H9 (cell line): ENCODE measurements around the gene PADI4. TPM values are rescaled to one million over a fixed set of nuclear protein-coding genes. Genes with fewer than 3 reads are reported as not detected.

ENCODE experiments used
- DNase-seq: peaks from one replicate; pipeline ENCODE4 v3.0.0-alpha.2; 2017
- H2AFZ ChIP-seq: one replicate; pipeline ENCODE4 v1.6.1; 2013; ENCODE audit warnings: mild to moderate bottlenecking, low read length, control low read depth, moderate library complexity
- H2AK5ac ChIP-seq: 2 replicates; pipeline ENCODE4 v1.6.1; 2013; ENCODE audit warnings: low read length, control low read depth, mixed read lengths; ENCODE audit not compliant: insufficient read length
- H2BK120ac ChIP-seq: one replicate; pipeline ENCODE4 v1.6.1; 2013; ENCODE audit warnings: low read depth, mild to moderate bottlenecking, low read length, control low read depth, inconsistent platforms; ENCODE audit not compliant: poor library complexity, severe bottlenecking
- H2BK12ac ChIP-seq: 2 replicates; pipeline ENCODE4 v1.6.1; 2013; ENCODE audit warnings: low read length, control low read depth, mixed read lengths, low read depth; ENCODE audit not compliant: insufficient read length
- H2BK15ac ChIP-seq: 2 replicates; pipeline ENCODE4 v1.6.1; 2013; ENCODE audit warnings: low read depth, low read length, control low read depth
- H2BK20ac ChIP-seq: one replicate; pipeline ENCODE4 v1.6.1; 2013; ENCODE audit warnings: low read depth, mild to moderate bottlenecking, low read length, control low read depth, inconsistent platforms; ENCODE audit not compliant: poor library complexity, severe bottlenecking
- H2BK5ac ChIP-seq: 2 replicates; pipeline ENCODE4 v1.6.1; 2013; ENCODE audit warnings: low read length, control low read depth, mixed read lengths; ENCODE audit not compliant: insufficient read length
- H3K14ac ChIP-seq: 2 replicates; pipeline ENCODE4 v1.6.1; 2013; ENCODE audit warnings: low read length, control low read depth; ENCODE audit not compliant: insufficient read depth
- H3K18ac ChIP-seq: 2 replicates; pipeline ENCODE4 v1.6.1; 2013; ENCODE audit warnings: low read depth, mild to moderate bottlenecking, mixed read lengths, low read length, control low read depth; ENCODE audit not compliant: insufficient read length
- H3K23ac ChIP-seq: 2 replicates; pipeline ENCODE4 v1.6.1; 2013; ENCODE audit warnings: low read length, control low read depth, mixed read lengths, low read depth; ENCODE audit not compliant: insufficient read length
- H3K23me2 ChIP-seq: 2 replicates; pipeline ENCODE4 v1.6.1; 2013; ENCODE audit warnings: low read depth, mild to moderate bottlenecking, mixed read lengths, low read length, control low read depth; ENCODE audit not compliant: insufficient read length, poor library complexity, severe bottlenecking
- H3K27ac ChIP-seq: 2 replicates; pipeline ENCODE4 v1.5.1; 2013; ENCODE audit warnings: low read length, control low read depth, mixed read lengths, low read depth; ENCODE audit not compliant: insufficient read length
- H3K27me3 ChIP-seq: 2 replicates; pipeline ENCODE4 v1.6.1; 2013; ENCODE audit warnings: low read length, control low read depth, inconsistent platforms; ENCODE audit not compliant: insufficient read depth
- H3K4ac ChIP-seq: 2 replicates; pipeline ENCODE4 v1.6.1; 2013; ENCODE audit warnings: low read depth, mild to moderate bottlenecking, control low read depth, inconsistent platforms, low read length, moderate library complexity
- H3K4me1 ChIP-seq: 2 replicates; pipeline ENCODE4 v1.6.1; 2013; ENCODE audit warnings: low read length, control low read depth, inconsistent platforms; ENCODE audit not compliant: insufficient read depth
- H3K4me2 ChIP-seq: 2 replicates; pipeline ENCODE4 v1.6.1; 2013; ENCODE audit warnings: low read length, control low read depth, mixed read lengths; ENCODE audit not compliant: insufficient read length, insufficient read depth
- H3K56ac ChIP-seq: 2 replicates; pipeline ENCODE4 v1.6.1; 2013; ENCODE audit warnings: low read depth, mild to moderate bottlenecking, mixed read lengths, low read length, control low read depth; ENCODE audit not compliant: insufficient read length
- H3K79me1 ChIP-seq: 2 replicates; pipeline ENCODE4 v1.6.1; 2013; ENCODE audit warnings: low read depth, mild to moderate bottlenecking, moderate library complexity, low read length, control low read depth, inconsistent platforms; ENCODE audit not compliant: insufficient read depth, poor library complexity, severe bottlenecking
- H3K79me2 ChIP-seq: 2 replicates; pipeline ENCODE4 v1.6.1; 2013; ENCODE audit warnings: low read length, control low read depth, inconsistent platforms; ENCODE audit not compliant: insufficient read depth
- H3K9ac ChIP-seq: 2 replicates; pipeline ENCODE4 v1.6.1; 2013; ENCODE audit warnings: low read length, control low read depth, mixed read lengths; ENCODE audit not compliant: insufficient read length; ENCODE audit errors: extremely low read depth
- H3K9me3 ChIP-seq: one replicate; pipeline ENCODE4 v1.6.1; 2013; ENCODE audit warnings: low read depth, low read length, inconsistent platforms; ENCODE audit not compliant: control insufficient read depth
- H3T11ph ChIP-seq: one replicate; pipeline ENCODE4 v1.6.1; 2013; ENCODE audit warnings: mild to moderate bottlenecking, low read length, control low read depth, inconsistent platforms
- H4K20me1 ChIP-seq: one replicate; pipeline ENCODE4 v1.6.1; 2013; ENCODE audit not compliant: control insufficient read depth, insufficient read length, insufficient read depth
- H4K5ac ChIP-seq: 2 replicates; pipeline ENCODE4 v1.6.1; 2013; ENCODE audit warnings: low read depth, mild to moderate bottlenecking, mixed read lengths, low read length, control low read depth; ENCODE audit not compliant: insufficient read length
- H4K8ac ChIP-seq: replicated peaks from 2 replicates; pipeline ENCODE4 v1.6.1; 2013; ENCODE audit warnings: low read length, control low read depth, mixed read lengths, low read depth; ENCODE audit not compliant: insufficient read length
- H4K91ac ChIP-seq: 2 replicates; pipeline ENCODE4 v1.6.1; 2013; ENCODE audit warnings: low read depth, mild to moderate bottlenecking, moderate library complexity, mixed read lengths, low read length, control low read depth; ENCODE audit not compliant: insufficient read length
- H3K27ac Mint-ChIP-seq, 3 experiments: 2 replicates in 2 of 3; 3 replicates in 1 of 3; pipeline ENCODE4 v1.8.0; 2020 to 2021; ENCODE audit warnings: mixed read lengths in 3 of 3, mild to moderate bottlenecking in 1 of 3, moderate library complexity in 1 of 3
- H3K27me3 Mint-ChIP-seq: 2 replicates; pipeline ENCODE4 v1.8.0; 2021; ENCODE audit warnings: low read depth, mild to moderate bottlenecking, moderate library complexity, mixed read lengths
- H3K36me3 Mint-ChIP-seq, 3 experiments: 2 replicates in 2 of 3; 3 replicates in 1 of 3; pipeline ENCODE4 v1.8.0; 2020 to 2021; ENCODE audit warnings: low read depth in 3 of 3, mixed read lengths in 3 of 3; ENCODE audit not compliant: insufficient read depth in 1 of 3
- H3K4me1 Mint-ChIP-seq, 2 experiments: 2 replicates each; pipeline ENCODE4 v1.8.0; 2020; ENCODE audit warnings: mixed read lengths in 2 of 2
- H3K4me3 Mint-ChIP-seq, 2 experiments: 2 replicates in 1 of 2; 3 replicates in 1 of 2; pipeline ENCODE4 v1.8.0; 2020 to 2021; ENCODE audit warnings: mild to moderate bottlenecking in 2 of 2, mixed read lengths in 2 of 2, moderate library complexity in 1 of 2
- H3K9me3 Mint-ChIP-seq, 2 experiments: 2 replicates in 1 of 2; 3 replicates in 1 of 2; pipeline ENCODE4 v1.8.0; 2020; ENCODE audit warnings: mild to moderate bottlenecking in 2 of 2, mixed read lengths in 2 of 2, moderate library complexity in 1 of 2
- WGBS: extraction: QIAGEN DNeasy Blood & Tissue Kit; methylation state at CpG from one replicate; pipeline ENCODE4 v1.1.7; 2013; ENCODE audit warnings: missing lambda C conversion rate, low lambda C conversion rate, mixed read lengths; ENCODE audit not compliant: insufficient read length; ENCODE audit errors: extremely low coverage; 5-methylcytosine and 5-hydroxymethylcytosine counted together
- total RNA-seq: library from RNA; stranded (reverse); gene quantifications from 2 replicates; pipeline ENCODE4 v1.2.1, GENCODE V29; 2021
- TF ChIP-seq, protein P1 (sequence below): fragments of 200-600 bp; sonication (generic); conservative IDR thresholded peaks from 3 replicates; pipeline ENCODE4 v1.8.0; 2021; ENCODE audit warnings: antibody characterized with exemption, mild to moderate bottlenecking

Gene PADI4
- total RNA-seq, 1 experiment from 2014 or later = 0.13 TPM

DNA sequence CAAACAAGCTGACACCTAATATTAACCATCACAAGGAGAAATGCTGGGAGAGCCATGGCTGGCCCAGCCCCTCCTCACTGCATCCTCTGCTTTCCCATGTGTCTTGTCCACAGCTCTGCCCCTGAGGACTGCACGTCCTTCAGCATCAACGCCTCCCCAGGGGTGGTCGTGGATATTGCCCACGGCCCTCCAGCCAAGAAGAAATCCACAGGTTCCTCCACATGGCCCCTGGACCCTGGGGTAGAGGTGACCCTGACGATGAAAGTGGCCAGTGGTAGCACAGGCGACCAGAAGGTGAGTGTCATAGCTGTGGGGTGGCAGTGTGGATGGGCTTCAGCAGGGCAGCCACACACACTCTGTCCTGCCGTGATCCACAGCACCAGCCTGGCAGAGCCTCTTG lies 22.9 kb downstream of the PADI4 start:
- no peaks in the 10 kb centered on the region for H3K23me2 ChIP-seq

More for the DNA sequence above, 22.9 kb downstream of the PADI4 start:
- Histone ChIP-seq H4K8ac (no peak overlapping the region), H3K9me3 (no peaks in the 10 kb centered on the region), H2BK120ac (no peak overlapping the region), H3K4me2 (no peak overlapping the region), H3K4ac (no peak overlapping the region), H3K56ac (no peak overlapping the region), H2BK20ac (no peak overlapping the region), H3K14ac (no peak overlapping the region), H2AFZ (no peak overlapping the region), H3K79me2 (no peaks in the 10 kb centered on the region), H2BK12ac (no peak overlapping the region), H3K4me1 (no peaks in the 10 kb centered on the region), H2AK5ac (no peak overlapping the region), H2BK15ac (no peak overlapping the region), H3K27me3 (no peaks in the 10 kb centered on the region), H3K18ac (no peak overlapping the region), H3K27ac (no peak overlapping the region), H3K9ac (no peak overlapping the region), H3K23ac (no peak overlapping the region), H4K20me1 (no peaks in the 10 kb centered on the region), H3K79me1 (no peaks in the 10 kb centered on the region), H3T11ph (no peak overlapping the region), H4K5ac (no peak overlapping the region), H2BK5ac (no peak overlapping the region), H4K91ac (no peak overlapping the region)
- no peak overlapping the region for H3K4me3 Mint-ChIP-seq
- no peak for DNase-seq
- H3K4me1 Mint-ChIP-seq = 0 out of 4 replicates have a peak, but pooled peaks cover 0 to under 1% of the 10 kb centered on the region in 2 experiments
- TF ChIP-seq, protein P1, sequence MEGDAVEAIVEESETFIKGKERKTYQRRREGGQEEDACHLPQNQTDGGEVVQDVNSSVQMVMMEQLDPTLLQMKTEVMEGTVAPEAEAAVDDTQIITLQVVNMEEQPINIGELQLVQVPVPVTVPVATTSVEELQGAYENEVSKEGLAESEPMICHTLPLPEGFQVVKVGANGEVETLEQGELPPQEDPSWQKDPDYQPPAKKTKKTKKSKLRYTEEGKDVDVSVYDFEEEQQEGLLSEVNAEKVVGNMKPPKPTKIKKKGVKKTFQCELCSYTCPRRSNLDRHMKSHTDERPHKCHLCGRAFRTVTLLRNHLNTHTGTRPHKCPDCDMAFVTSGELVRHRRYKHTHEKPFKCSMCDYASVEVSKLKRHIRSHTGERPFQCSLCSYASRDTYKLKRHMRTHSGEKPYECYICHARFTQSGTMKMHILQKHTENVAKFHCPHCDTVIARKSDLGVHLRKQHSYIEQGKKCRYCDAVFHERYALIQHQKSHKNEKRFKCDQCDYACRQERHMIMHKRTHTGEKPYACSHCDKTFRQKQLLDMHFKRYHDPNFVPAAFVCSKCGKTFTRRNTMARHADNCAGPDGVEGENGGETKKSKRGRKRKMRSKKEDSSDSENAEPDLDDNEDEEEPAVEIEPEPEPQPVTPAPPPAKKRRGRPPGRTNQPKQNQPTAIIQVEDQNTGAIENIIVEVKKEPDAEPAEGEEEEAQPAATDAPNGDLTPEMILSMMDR = no peak
- no peaks in the 10 kb centered on the region; a peak in 1 of 7 replicates for H3K36me3 Mint-ChIP-seq
- peaks cover 3 to 5% of the 10 kb centered on the region in 2 experiments; a peak in 2 of 5 replicates for H3K9me3 Mint-ChIP-seq
- peaks cover 8% of the 10 kb centered on the region for H3K27me3 Mint-ChIP-seq
- no peak overlapping the region for H3K27ac Mint-ChIP-seq
- WGBS = no CpG with 5 or more reads among the region's 7 CpGs
